Measurements from ENCODE around the gene BUB1B.

Gene BUB1B

GRCh38 chr15:40241269-40242212 is 80.7 kb downstream of the BUB1B start:
- DNase-seq = no peak

- no peak for DNase-seq
These were observed 81.3 kb downstream of the BUB1B start for GRCh38 chr15:40242213-40242599.

- DNase-seq = no peak
These were observed 81.7 kb downstream of the BUB1B start for GRCh38 chr15:40242601-40243000.

GRCh38 chr15:40243126-40243810 is 82.4 kb downstream of the BUB1B start:
- DNase-seq = no peak

- no peak for DNase-seq
These were observed 84.2 kb downstream of the BUB1B start for GRCh38 chr15:40244961-40245523.

- DNase-seq = no peak
These were observed 85.0 kb downstream of the BUB1B start for GRCh38 chr15:40245666-40246450.

GRCh38 chr15:40246496-40247280 is 85.8 kb downstream of the BUB1B start:
- no peak for DNase-seq

- no peak for DNase-seq
These were observed 86.6 kb downstream of the BUB1B start for GRCh38 chr15:40247406-40247971.

- DNase-seq = no peak
These were observed 87.3 kb downstream of the BUB1B start for GRCh38 chr15:40248006-40248783.

GRCh38 chr15:40249477-40250303 is 88.8 kb downstream of the BUB1B start:
- no peak for DNase-seq

- DNase-seq = no peak
These were observed 89.4 kb downstream of the BUB1B start for GRCh38 chr15:40250304-40250656.

GRCh38 chr15:40250771-40251483 is 90.1 kb downstream of the BUB1B start:
- no peak for DNase-seq

GRCh38 chr15:40251486-40252140 is 90.7 kb downstream of the BUB1B start:
- no peak for DNase-seq

- no peak for DNase-seq
These were observed 91.2 kb downstream of the BUB1B start for GRCh38 chr15:40252141-40252437.

- DNase-seq = no peak
These were observed 91.7 kb downstream of the BUB1B start for GRCh38 chr15:40252438-40253166.

- DNase-seq = no peak
These were observed 92.4 kb downstream of the BUB1B start for GRCh38 chr15:40253167-40253790.

- no peak for DNase-seq
These were observed 93.6 kb downstream of the BUB1B start for GRCh38 chr15:40254452-40254851.

GRCh38 chr15:40255033-40255432 is 94.2 kb downstream of the BUB1B start:
- no peak for DNase-seq
